GM19455 (cell line): Measurements from ENCODE around the gene MS4A6A.
"Not testable (repeated sequence)": the region's sequence is repeated elsewhere in the genome, so short reads cannot be mapped to it uniquely, and the experiment has no call there.

Source experiments
- ATAC-seq: cut with Tn5 transposase; IDR thresholded peaks from one replicate; pipeline ENCODE4 v1.9.1; 2021; ENCODE audit not compliant: unreplicated experiment

The MS4A6A gene, protein sequence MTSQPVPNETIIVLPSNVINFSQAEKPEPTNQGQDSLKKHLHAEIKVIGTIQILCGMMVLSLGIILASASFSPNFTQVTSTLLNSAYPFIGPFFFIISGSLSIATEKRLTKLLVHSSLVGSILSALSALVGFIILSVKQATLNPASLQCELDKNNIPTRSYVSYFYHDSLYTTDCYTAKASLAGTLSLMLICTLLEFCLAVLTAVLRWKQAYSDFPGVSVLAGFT

DNA sequence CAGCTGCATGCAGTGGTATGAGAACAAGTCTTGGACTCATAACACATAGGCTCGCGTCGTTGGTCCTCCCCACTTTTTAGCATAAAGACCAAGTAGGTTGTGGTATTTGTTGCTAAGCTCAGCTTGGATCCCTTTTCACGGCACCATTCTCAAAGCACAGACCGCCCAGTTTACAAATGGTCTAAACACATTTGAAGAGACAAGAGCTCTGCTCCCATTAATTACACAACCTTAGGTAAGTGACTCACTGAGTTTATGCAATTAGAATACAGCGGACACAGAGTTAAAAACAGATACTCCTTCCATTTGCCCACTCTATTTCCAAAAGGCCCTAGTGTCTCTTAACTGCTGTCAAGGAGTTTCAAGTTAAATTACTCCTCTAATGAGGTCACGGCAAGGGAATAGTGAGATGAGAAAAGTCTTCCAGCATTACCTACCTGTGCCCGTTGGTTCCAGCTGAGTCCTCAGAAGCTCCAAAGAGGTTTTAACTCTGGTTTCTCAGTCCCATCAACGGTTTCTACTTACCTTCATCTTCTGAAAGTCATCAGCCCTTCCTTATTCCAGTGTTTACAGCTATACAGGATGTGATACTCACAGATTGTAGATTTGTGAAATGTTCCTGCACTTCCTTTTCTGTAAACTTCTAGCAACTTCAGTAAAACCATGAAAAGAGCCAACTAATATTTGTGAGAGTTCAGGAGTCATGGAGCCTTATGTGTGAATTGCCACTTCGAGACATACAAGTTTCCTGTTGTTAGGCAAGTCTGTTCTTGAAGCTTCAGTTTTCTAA is at the start of gene MS4A6A:
Gene MS4A6A (minus strand): TSS at position 543 of the 790 bp plus-strand sequence. CDS start 1,356 bp downstream, outside the sequence.
- ATAC-seq = no peak

DNA sequence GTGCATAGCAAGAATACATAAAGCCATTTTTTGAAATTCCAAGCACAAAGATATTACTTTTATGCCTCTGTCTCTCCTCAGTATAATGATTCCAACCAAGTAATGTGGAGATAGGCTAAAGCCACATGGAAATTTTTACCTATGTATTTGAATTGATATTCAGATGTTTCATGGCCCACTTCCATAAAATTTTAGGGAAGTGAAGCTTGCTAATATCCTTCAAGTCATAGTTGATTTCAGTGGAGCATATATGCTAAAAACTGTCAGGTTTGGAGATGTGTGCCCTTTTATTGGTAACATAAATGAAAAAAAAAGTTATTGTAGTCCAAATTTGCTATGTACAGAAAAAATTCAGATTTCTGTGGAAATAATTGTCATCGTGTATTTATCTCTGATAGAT is 47.8 kb upstream of the MS4A6A start:
- ATAC-seq = no peak

DNA sequence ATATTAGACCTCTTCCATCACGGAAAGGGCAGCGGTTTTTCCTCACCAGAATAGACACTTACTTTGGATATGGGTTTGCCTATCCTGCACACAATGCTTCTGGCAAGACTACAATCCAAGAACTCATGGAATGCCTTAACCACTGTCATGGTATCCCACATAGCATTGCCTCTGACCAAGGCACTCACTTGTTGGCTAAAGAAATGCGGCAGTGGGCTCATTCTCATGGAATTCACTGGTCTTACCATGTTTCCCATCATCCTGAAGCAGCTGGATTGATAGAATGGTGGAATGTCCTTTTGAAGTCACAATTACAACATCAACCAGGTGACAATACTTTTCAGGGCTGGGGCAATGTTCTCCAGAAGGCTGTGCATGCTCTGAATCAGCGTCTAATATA is 39.3 kb upstream of the MS4A6A start:
- no peak for ATAC-seq

- no peak for ATAC-seq
Measured at GRCh38 chr11:60221692-60222091, 38.8 kb upstream of the MS4A6A start.

DNA sequence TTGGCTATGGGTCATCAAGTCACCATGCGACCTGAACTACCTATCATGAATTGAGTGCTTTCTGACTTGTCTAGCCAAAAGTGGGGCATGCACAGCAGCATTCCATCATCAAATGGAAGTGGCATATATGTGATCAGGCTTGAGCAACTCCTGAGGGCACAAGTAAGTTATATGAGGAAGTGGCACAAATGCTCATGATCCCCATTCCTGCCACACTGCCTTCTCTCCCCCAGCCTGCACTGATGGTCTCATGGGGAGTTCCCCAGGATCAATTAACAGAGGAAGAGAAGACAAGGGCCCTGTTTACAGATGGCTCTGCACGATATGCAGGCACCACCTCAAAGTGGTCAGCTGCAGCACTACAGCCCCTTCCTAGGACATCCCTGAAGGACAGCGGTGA is 38.3 kb upstream of the MS4A6A start:
- ATAC-seq = no peak

DNA sequence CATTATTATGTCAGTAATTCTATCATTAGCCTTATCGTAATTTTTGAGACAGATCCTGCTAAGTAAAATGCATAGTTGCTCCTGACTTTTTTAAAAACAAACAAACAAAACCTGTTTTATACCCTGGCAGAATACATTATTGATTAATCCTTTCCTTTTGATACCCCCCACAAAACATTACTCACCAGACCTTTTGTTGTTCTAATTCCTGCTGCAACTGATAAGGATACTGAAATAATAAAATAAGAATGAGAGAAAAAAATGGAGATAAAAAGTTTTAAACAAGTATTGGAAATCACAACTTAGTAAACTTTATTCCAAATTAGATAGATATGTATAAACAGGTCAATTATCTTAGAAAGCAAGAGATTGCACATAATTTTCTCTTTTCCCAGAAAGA is 31.5 kb upstream of the MS4A6A start:
- no peak for ATAC-seq

DNA sequence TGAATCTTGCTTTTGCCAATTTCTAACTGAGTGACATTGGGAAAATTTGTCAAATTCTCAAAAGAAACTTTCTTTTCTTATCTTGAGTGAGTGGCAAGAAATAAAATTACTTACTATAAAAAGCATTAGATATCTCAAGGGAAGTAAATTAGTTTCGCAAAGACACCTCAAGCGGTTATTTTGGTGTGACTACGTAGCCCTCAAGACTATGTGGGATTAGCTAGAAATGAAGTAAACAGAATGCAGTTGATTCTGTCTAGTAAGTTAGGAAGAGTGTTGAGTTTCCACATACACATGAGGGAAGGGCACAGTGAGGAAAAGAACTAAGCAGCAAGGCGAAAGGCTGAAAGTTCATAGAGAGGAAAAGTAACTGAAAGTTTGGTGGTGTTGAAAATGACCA is 28.3 kb upstream of the MS4A6A start:
- no peak for ATAC-seq

DNA sequence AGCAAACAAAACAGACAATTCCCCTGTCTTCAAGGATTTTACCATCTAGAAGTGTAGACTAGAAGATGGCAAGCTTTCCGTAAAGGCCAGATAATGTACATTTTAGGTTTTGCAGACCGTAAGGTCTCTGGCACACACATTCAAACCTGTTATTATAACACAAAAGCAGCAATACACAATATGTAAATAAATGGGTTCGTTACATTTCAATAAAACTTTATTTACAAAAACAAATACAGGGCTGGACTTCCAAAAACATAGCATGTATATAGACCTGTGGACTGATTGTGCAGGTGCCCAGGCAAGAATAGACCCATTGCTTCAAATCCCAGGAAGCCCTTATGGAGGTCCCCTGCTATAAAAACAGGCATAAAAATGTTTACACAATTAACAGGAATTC is 27.1 kb upstream of the MS4A6A start:
- no peak for ATAC-seq

DNA sequence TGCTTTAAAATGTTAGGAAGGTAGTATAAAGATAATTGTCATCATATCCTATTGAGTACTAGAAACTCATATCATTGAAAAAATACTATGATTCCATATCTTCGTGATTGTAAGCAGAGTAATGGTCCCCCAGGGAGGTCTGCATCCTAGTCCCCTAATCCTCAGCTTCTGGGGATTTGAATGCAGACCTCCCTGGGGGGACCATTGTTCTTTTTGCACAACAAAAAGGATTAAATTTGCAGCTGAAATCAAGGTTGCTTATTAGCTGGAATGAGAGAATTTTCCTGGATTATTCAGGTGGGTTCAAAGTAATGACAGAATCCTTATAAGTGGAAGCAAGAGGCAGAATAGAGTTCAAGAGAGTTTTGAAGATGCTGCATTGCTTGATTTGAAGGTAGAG is 26.1 kb upstream of the MS4A6A start:
- ATAC-seq = no peak

GRCh38 chr11:60208146-60208895 is 25.4 kb upstream of the MS4A6A start:
- ATAC-seq = no peak

DNA sequence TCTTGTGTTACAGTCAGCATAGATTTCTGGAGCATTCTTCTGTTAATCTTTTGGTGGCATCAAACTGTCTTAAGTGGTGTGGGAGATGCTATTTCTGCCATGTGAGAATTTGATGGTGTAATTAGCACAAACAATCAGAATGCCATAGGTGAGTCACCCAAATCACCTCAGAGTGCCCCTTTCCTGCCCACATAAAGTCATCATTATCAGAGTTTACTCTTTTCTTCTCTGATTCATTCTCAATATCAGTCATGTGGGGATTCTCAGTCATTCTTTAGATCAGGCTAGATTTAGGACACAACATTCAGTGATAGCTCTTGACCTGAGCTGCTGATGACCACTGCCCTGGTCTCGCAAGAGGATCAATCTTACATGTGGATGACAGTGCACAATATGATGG is 23.7 kb upstream of the MS4A6A start:
- no peak for ATAC-seq

- no peak for ATAC-seq
Measured at GRCh38 chr11:60204922-60205321, 22.0 kb upstream of the MS4A6A start.

GRCh38 chr11:60201334-60201733 is 18.5 kb upstream of the MS4A6A start:
- not testable (repeated sequence) for ATAC-seq

GRCh38 chr11:60197442-60197841 is 14.6 kb upstream of the MS4A6A start:
- no peak for ATAC-seq

GRCh38 chr11:60195923-60196368 is 13.1 kb upstream of the MS4A6A start:
- ATAC-seq = no peak

- ATAC-seq = no peak
Measured at GRCh38 chr11:60194511-60194910, 11.6 kb upstream of the MS4A6A start.

- ATAC-seq = peak; percentile 87
Measured at GRCh38 chr11:60193687-60194433, 11.0 kb upstream of the MS4A6A start.

- not testable (repeated sequence) for ATAC-seq
Measured at GRCh38 chr11:60192564-60192963, 9.7 kb upstream of the MS4A6A start.

DNA sequence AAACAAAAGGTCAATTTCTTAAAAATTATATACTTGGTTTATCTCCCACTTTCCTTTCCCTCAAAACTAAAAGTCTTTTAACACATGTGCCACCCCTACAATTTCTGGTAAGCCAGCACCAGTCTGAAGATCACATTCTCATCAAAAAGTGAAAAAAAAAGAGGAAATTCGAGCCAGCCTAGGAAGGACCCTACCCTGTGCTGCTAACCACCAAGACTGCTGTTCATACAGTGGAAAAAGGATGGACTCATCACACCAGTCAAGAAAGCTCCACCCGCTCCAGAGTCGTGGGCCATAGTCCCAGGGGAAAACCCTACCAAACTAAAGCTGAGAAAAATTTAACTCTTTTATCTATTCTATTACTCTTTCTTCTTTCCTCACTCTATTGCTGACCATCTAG is 5.6 kb upstream of the MS4A6A start:
- not testable (repeated sequence) for ATAC-seq

- not testable (repeated sequence) for ATAC-seq
Measured at GRCh38 chr11:60186128-60186527, 3.2 kb upstream of the MS4A6A start.

GRCh38 chr11:60185512-60185827 is 2.6 kb upstream of the MS4A6A start:
- not testable (repeated sequence) for ATAC-seq
